RCC 7860 (cell line): ENCODE measurements around the gene NFILZ.

ENCODE experiments used
- DNase-seq: peaks from one replicate; pipeline ENCODE4 v3.0.0-alpha.2; 2015; ENCODE audit warnings: low spot score
- FAIRE-seq: peaks from 2 replicates; lab custom pipeline; 2012; peaks lifted over from hg19 to GRCh38; lab: Jason Lieb, UNC

NFILZ gene

GRCh38 chr19:8641221-8641907 lies 10.9 kb downstream of the NFILZ start:
- FAIRE-seq, result no peak
- no peak for DNase-seq

- DNase-seq (peak; percentile 26), FAIRE-seq (no peak)
Observed at GRCh38 chr19:8641908-8642547, 11.6 kb downstream of the NFILZ start.

- DNase-seq, result no peak
- FAIRE-seq, result no peak
Observed at GRCh38 chr19:8642561-8642960, 12.1 kb downstream of the NFILZ start.

GRCh38 chr19:8643860-8644653 lies 13.6 kb downstream of the NFILZ start:
- no peak for FAIRE-seq
- DNase-seq, result no peak

GRCh38 chr19:8648240-8648639 lies 17.8 kb downstream of the NFILZ start:
- FAIRE-seq, result no peak
- DNase-seq, result no peak

- FAIRE-seq (no peak), DNase-seq (peak; percentile 9)
Observed at GRCh38 chr19:8654591-8655339, 24.3 kb downstream of the NFILZ start.

GRCh38 chr19:8655340-8655709 lies 24.9 kb downstream of the NFILZ start:
- DNase-seq, result no peak
- no peak for FAIRE-seq

- FAIRE-seq (no peak), DNase-seq (no peak)
Observed at GRCh38 chr19:8657869-8658268, 27.4 kb downstream of the NFILZ start.

- FAIRE-seq (no peak), DNase-seq (no peak)
Observed at GRCh38 chr19:8659905-8660304, 29.5 kb downstream of the NFILZ start.

GRCh38 chr19:8662263-8662662 lies 31.8 kb downstream of the NFILZ start:
- DNase-seq (no peak), FAIRE-seq (no peak)

GRCh38 chr19:8663920-8664670 lies 33.7 kb downstream of the NFILZ start:
- FAIRE-seq (no peak), DNase-seq (no peak)

- DNase-seq (no peak), FAIRE-seq (no peak)
Observed at GRCh38 chr19:8664671-8665057, 34.2 kb downstream of the NFILZ start.

GRCh38 chr19:8665468-8666213 lies 35.2 kb downstream of the NFILZ start:
- no peak for FAIRE-seq
- no peak for DNase-seq

GRCh38 chr19:8666814-8667405 lies 36.5 kb downstream of the NFILZ start:
- FAIRE-seq, result no peak
- DNase-seq, result no peak

GRCh38 chr19:8673276-8673891 lies 43.0 kb downstream of the NFILZ start:
- FAIRE-seq (no peak), DNase-seq (no peak)

- no peak for FAIRE-seq
- no peak for DNase-seq
Observed at GRCh38 chr19:8675066-8675465, 44.6 kb downstream of the NFILZ start.

- no peak for FAIRE-seq
- DNase-seq, result no peak
Observed at GRCh38 chr19:8678244-8678807, 47.9 kb downstream of the NFILZ start.
